Psoas muscle (tissue), 8 donors: Measurements from ENCODE around the gene ANKRD16. TPM values are rescaled to one million over a fixed set of nuclear protein-coding genes. Genes with fewer than 3 reads are reported as not detected.
A peak's percentile ranks its signal among the peaks of the same experiment; 100 is the strongest.

ENCODE experiments used
- ATAC-seq, 4 donors: fragments of 200-7000 bp; cut with Tn5 transposase; one replicate each; pipeline ENCODE4 v1.9.1; 2020; ENCODE audit warnings: moderate library complexity in 3 of 4, mild to moderate bottlenecking in 2 of 4
- DNase-seq, 2 donors: peaks; one replicate each; pipeline ENCODE4 v3.0.0-alpha.2; 2020
- H3K27ac ChIP-seq: fragments of 200-600 bp; one replicate; pipeline ENCODE4 v1.8.0; 2022
- H3K27me3 ChIP-seq, 3 donors: fragments of 200-600 bp in 1 of 3; one replicate each; pipeline versions ENCODE4 v1.6.1 to v1.8.0; 2013 to 2022; ENCODE audit warnings: low read length in 2 of 3, mild to moderate bottlenecking in 2 of 3, moderate library complexity in 1 of 3; ENCODE audit not compliant: insufficient read depth in 3 of 3
- H3K36me3 ChIP-seq, 2 donors: fragments of 200-600 bp in 1 of 2; one replicate each; pipeline versions ENCODE4 v1.6.1 to v1.8.0; 2013 to 2022; ENCODE audit warnings: low read depth in 1 of 2, mild to moderate bottlenecking in 1 of 2, moderate library complexity in 1 of 2; ENCODE audit not compliant: insufficient read depth in 1 of 2
- H3K4me1 ChIP-seq: fragments of 200-600 bp; one replicate; pipeline ENCODE4 v1.8.0; 2022
- H3K4me3 ChIP-seq: fragments of 200-600 bp; one replicate; pipeline ENCODE4 v1.8.0; 2022; ENCODE audit warnings: mild to moderate bottlenecking
- H3K9me3 ChIP-seq: fragments of 200-600 bp; one replicate; pipeline ENCODE4 v1.8.0; 2022
- WGBS, 3 donors: extraction: QIAGEN DNeasy Blood & Tissue Kit; methylation state at CpG; one replicate each; pipeline versions ENCODE4 v1.1.6 to v1.1.7; 2013; 5-methylcytosine and 5-hydroxymethylcytosine counted together
- intact Hi-C, 2 donors: fragments of 100-400 bp; cut with DNase I; formaldehyde crosslinking; loops; one replicate each; pipeline versions ENCODE4 v1.11.0 to v1.14.2; 2022
- polyA plus RNA-seq, 3 donors: library from polyadenylated mRNA; stranded (reverse); fragments of 200-250 nt; gene quantifications; one replicate each; pipeline ENCODE4 v1.2.3, GENCODE V29; 2013
- total RNA-seq, 4 donors: library from RNA; stranded (reverse); fragmentation: NEBNext Ultra II Directional in 2 of 4; extraction: Animal tissue kit (Norgen Biotek cat#: 25700) in 2 of 4; gene quantifications; one replicate each; pipeline versions ENCODE4 v1.2.1 to v1.2.4, GENCODE V29; 2021 to 2023
- TF ChIP-seq, protein P1 (sequence below): fragments of 200-600 bp; IDR thresholded peaks from one replicate; pipeline ENCODE4 v1.8.0; 2022; ENCODE audit warnings: antibody characterized with exemption
- donor health status: healthy with polysubstance abuse.
- donor health status: DM: no; HTN: no; CAD: no; lungs with moderate emphysema.
- donor health status: Bipolar disorder and iron deficiency.
- donor health status: healthy.
- donor health status: DM: yes; HTN: yes; CAD: no.
- donor health status: DM: no; HTN: no; CAD: no.
- donor health status: DM: no; HTN: no; CAD: no.
- donor health status: DM: yes; HTN: yes; CAD: no.

ANKRD16 gene
- total and polyA plus RNA-seq, 7 donors: 2.8 to 4.6 (median 3.7) TPM

DNA sequence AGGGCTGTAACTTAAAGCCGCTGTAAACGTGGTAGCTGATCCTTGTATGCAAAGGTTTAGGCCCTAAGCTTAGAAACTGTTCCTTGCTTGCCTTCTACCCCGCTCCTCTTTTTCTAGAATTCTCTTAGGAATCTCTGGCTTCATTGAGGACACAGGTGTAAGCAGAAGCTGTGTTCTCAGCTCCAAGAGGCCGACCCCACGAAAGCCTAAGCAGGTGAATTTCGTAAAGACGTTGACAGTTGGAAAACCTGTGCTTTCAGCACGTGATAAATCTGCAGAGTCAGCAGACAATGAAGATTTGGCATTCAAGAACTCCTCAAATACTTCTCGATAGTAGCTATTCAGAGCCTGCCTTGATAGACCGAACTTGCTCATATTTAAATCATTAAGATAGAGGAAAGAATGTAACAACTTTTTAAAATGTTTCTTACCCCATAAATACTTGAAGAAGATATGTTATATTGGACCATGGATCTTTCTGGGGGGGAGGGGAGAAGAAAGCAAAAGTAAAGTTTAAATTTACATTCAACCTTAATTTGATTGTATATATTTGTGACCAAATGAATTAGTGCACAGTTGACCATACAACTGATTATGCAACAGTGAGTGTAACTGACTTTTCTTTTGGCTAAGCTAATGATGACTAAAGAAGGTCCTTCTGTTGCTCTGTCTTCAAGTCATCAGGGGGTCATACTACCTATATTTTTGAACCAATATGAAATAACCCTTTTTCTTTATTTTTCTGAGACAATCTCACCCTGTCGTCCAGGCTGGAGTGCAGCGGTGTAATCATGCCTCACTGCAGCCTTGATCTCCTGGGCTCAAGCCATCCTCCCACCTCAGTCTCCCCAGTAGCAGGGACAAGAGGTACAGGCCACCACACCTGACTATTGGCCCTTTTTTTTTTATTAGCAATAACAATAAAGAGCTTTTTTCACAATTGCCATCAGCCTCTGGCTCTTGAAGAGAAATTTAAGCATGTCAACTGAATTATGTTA, 75.3 kb downstream of the ANKRD16 start:
- intact Hi-C loops: loop anchor here (5.0 to 10.0 kb wide), 3 partner anchors 58 to 160 kb away; partner anchors contain the start of genes FBH1 (in 1 of the 2) and IL15RA (in 1 of the 2)
- TF ChIP-seq, protein P1, sequence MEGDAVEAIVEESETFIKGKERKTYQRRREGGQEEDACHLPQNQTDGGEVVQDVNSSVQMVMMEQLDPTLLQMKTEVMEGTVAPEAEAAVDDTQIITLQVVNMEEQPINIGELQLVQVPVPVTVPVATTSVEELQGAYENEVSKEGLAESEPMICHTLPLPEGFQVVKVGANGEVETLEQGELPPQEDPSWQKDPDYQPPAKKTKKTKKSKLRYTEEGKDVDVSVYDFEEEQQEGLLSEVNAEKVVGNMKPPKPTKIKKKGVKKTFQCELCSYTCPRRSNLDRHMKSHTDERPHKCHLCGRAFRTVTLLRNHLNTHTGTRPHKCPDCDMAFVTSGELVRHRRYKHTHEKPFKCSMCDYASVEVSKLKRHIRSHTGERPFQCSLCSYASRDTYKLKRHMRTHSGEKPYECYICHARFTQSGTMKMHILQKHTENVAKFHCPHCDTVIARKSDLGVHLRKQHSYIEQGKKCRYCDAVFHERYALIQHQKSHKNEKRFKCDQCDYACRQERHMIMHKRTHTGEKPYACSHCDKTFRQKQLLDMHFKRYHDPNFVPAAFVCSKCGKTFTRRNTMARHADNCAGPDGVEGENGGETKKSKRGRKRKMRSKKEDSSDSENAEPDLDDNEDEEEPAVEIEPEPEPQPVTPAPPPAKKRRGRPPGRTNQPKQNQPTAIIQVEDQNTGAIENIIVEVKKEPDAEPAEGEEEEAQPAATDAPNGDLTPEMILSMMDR: no peak
- DNase-seq (no peak), ATAC-seq (no peak)
- Histone ChIP-seq H3K27ac (peak overlapping the region; percentile 95), H3K27me3 (no peaks in the 10 kb centered on the region), H3K4me3 (peak overlapping the region; percentile 95), H3K4me1 (peaks cover 37% of the 10 kb centered on the region), H3K9me3 (no peaks in the 10 kb centered on the region), H3K36me3 (peaks cover 0 to 3% of the 10 kb centered on the region in 2 donors)
- 21 to 22% (median 21%) methylated on average over 12 of the region's 12 CpGs for WGBS, 3 donors

DNA sequence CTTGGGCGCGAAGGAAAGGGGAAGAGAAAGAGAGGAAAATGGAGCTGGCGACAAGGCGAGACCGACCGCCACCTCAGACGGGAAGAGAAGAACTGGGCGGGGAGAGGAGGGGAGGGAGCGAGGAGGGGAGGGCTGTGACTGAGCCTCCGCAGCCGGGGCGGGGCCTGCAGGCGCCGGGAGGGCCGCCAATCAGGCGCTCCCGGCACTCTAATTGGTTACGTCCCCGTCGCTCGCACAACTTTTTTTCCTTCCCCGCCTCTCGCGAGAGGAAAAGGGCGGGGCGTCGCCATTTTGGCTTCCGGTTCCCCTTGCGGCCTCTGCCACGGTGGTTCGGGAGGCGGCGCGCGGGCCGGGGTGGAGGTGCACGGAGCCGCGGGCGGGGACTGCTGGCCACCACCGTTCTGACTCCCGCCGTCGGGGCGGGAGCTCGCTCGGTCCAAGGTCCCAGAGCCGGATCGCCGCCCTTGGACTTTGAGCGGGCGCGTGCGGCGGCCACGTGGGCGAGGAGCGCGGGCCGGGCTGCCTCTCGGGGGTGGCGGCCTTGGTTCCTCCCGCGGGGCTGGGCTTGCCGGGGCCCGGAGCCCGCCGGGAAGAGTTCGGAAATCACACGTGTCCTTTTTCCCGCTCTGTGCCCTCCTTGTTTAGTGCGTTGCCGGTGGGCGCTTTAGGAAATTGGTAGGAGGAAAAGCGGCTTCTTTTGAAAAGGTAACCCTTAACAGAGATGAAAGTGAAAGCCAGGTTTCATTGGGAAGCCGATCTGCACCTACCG, 76.2 kb downstream of the ANKRD16 start, which contains the start of gene GDI2:
Gene GDI2, minus strand, starts transcription at position 94 of the 769 bp plus-strand sequence. CDS start 176 bp downstream, outside the sequence.
- peaks cover 0 to 3% of the 10 kb centered on the region in 2 donors for H3K36me3 ChIP-seq
- ATAC-seq: peak; percentile 97 to 98 (median 98)
- DNase-seq: peak; percentile 96 to 97
- peaks cover 40% of the 10 kb centered on the region for H3K4me1 ChIP-seq
- 0 to 1% (median 0%) methylated on average over 48 to 77 of the region's 77 CpGs for WGBS, 3 donors
- H3K9me3 ChIP-seq: no peaks in the 10 kb centered on the region
- TF ChIP-seq, protein P1: no peak
- peak within 1 kb of the TSS; percentile 95 for H3K27ac ChIP-seq
- intact Hi-C loops: loop anchor here (5.0 to 10.0 kb wide), 3 partner anchors 59 to 161 kb away; partner anchors contain the start of genes FBH1 (in 1 of the 2) and IL15RA (in 1 of the 2)
- no peaks in the 10 kb centered on the region for H3K27me3 ChIP-seq
- H3K4me3 ChIP-seq: peak within 1 kb of the TSS; percentile 95

DNA sequence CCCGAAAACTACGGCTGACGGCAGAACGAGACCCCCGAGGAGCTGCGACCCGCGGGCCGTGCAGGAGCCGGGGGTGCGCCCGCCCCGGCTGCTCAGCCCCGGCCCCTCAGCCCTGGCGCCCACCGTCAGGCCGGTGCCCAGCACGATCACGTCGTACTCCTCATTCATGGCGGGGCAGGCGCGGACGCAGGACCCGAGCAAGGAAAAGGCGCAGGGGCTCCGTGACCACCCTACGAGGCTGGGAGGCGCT, 76.7 kb downstream of the ANKRD16 start:
- H3K4me1 ChIP-seq: peaks cover 40% of the 10 kb centered on the region
- 1 to 3% (median 1%) methylated on average over 22 to 29 of the region's 29 CpGs for WGBS, 3 donors

More for the DNA sequence above, 76.7 kb downstream of the ANKRD16 start:
- Histone ChIP-seq H3K27me3 (no peaks in the 10 kb centered on the region), H3K4me3 (peak overlapping the region; percentile 95), H3K27ac (peak overlapping the region; percentile 95), H3K36me3 (peaks cover 3% of the 10 kb centered on the region in 2 donors), H3K9me3 (no peaks in the 10 kb centered on the region)
- DNase-seq (no peak), ATAC-seq (peak; percentile 46 to 64 (median 52))
- TF ChIP-seq, protein P1: no peak
- intact Hi-C loops: loop anchor here (5.0 to 10.0 kb wide), 3 partner anchors 59 to 162 kb away; partner anchors contain the start of genes FBH1 (in 1 of the 2) and IL15RA (in 1 of the 2)
